ENCODE measurements around the gene IGSF8. TPM values are rescaled to one million over a fixed set of nuclear protein-coding genes. Genes with fewer than 3 reads are reported as not detected.

Gene IGSF8
- total RNA-seq, 1 experiment from 2014 or later, result 101 TPM

GRCh38 chr1:160083968-160084770 lies 14.2 kb downstream of the IGSF8 start (continued):
- no peak for TF ChIP-seq HMGA2 (CRISPR knock-in tag; IDR thresholded peaks at IDR 0.05)
- TF ChIP-seq ESRRA (CRISPR knock-in tag; IDR thresholded peaks at IDR 0.05; ENCODE audit: borderline replicate concordance), result peak; percentile 75; the same call in 1 of the 2 replicates
- no peak for TF ChIP-seq ZNF425 (CRISPR knock-in tag; conservative IDR thresholded peaks at IDR 0.05)
- no peak for TF ChIP-seq ZNF671 (CRISPR knock-in tag; IDR thresholded peaks at IDR 0.05)
- TF ChIP-seq ZNF396 (CRISPR knock-in tag; IDR thresholded peaks at IDR 0.05; ENCODE audit: borderline replicate concordance), result no peak
- TF ChIP-seq ZNF219 (CRISPR knock-in tag; IDR thresholded peaks at IDR 0.05; ENCODE audit: borderline replicate concordance), result no peak
- TF ChIP-seq ETV6 (CRISPR knock-in tag; IDR thresholded peaks at IDR 0.05), result peak; percentile 69
- TF ChIP-seq NFATC4 (CRISPR knock-in tag; IDR thresholded peaks at IDR 0.05), result no peak
- peak; percentile 85; the same call in 1 of the 2 replicates for TF ChIP-seq ZNF281 (CRISPR knock-in tag; IDR thresholded peaks at IDR 0.05)
- TF ChIP-seq FOXJ3 (CRISPR knock-in tag; IDR thresholded peaks at IDR 0.05; ENCODE audit: borderline replicate concordance), result no peak
- peak; percentile 92 for TF ChIP-seq ZBTB21 (CRISPR knock-in tag; IDR thresholded peaks at IDR 0.05; ENCODE audit: borderline replicate concordance)
- 0 out of 2 replicates have a peak, but pooled peaks have one; percentile 79 for TF ChIP-seq CBFB (CRISPR knock-in tag; IDR thresholded peaks at IDR 0.05; ENCODE audit: low read depth)
- peak; percentile 87; the same call in 1 of the 2 replicates for TF ChIP-seq TEAD4 (CRISPR knock-in tag; IDR thresholded peaks at IDR 0.05)
- peak; percentile 67; the same call in 1 of the 2 replicates for TF ChIP-seq USF1 (CRISPR knock-in tag; IDR thresholded peaks at IDR 0.05)
- no peak for TF ChIP-seq RORB (CRISPR knock-in tag; IDR thresholded peaks at IDR 0.05)
- TF ChIP-seq E2F4 (CRISPR knock-in tag; IDR thresholded peaks at IDR 0.05; ENCODE audit: borderline replicate concordance, low read depth), result peak; percentile 85; the same call in 1 of the 2 replicates
- TF ChIP-seq JUN (CRISPR knock-in tag; IDR thresholded peaks at IDR 0.05), result peak; percentile 92; the same call in 1 of the 2 replicates
- TF ChIP-seq MAX (CRISPR knock-in tag; IDR thresholded peaks at IDR 0.05), result peak; percentile 99
- TF ChIP-seq ATF1 (CRISPR knock-in tag; IDR thresholded peaks at IDR 0.05), result no peak
- TF ChIP-seq USF2 (CRISPR knock-in tag; IDR thresholded peaks at IDR 0.05), result peak; percentile 47; the same call in 1 of the 2 replicates
- TF ChIP-seq CREM (CRISPR knock-in tag; IDR thresholded peaks at IDR 0.05), result no peak

All from WTC11 (cell line).